Fibroblast of villous mesenchyme (primary cell): ENCODE results near the gene CHRM1. TPM values are rescaled to one million over a fixed set of nuclear protein-coding genes. Genes with fewer than 3 reads are reported as not detected.

ENCODE experiments used
- DNase-seq: peaks from one replicate; pipeline ENCODE4 v3.0.0-alpha.2; 2010; ENCODE audit warnings: low read depth
- H3K4me3 ChIP-seq: 2 replicates; pipeline ENCODE4 v1.5.1; 2011; ENCODE audit warnings: low read depth, mild to moderate bottlenecking, low read length
- CTCF ChIP-seq: IDR thresholded peaks from 2 replicates; pipeline ENCODE4 v1.5.1; 2012; ENCODE audit warnings: low read depth, mild to moderate bottlenecking, low read length; ENCODE audit not compliant: insufficient read depth
- total RNA-seq: library from RNA; depleted of rRNA; stranded (reverse); fragments of >200 nt; gene quantifications from 2 replicates; pipeline ENCODE4 v1.2.3, GENCODE V29; 2012

CHRM1 gene
- total RNA-seq, 1 donor: not detected

GRCh38 chr11:62925745-62926679 is 4.8 kb upstream of the CHRM1 start:
- peak overlapping the region; percentile 17 for H3K4me3 ChIP-seq
- TF ChIP-seq CTCF: no peak
- no peak for DNase-seq

GRCh38 chr11:62925308-62925707 is 4.1 kb upstream of the CHRM1 start:
- H3K4me3 ChIP-seq: no peak overlapping the region
- DNase-seq: no peak
- TF ChIP-seq CTCF: no peak

GRCh38 chr11:62923601-62924411 is 2.6 kb upstream of the CHRM1 start:
- no peak overlapping the region for H3K4me3 ChIP-seq
- TF ChIP-seq CTCF: no peak
- no peak for DNase-seq

GRCh38 chr11:62922653-62923431 is 1.7 kb upstream of the CHRM1 start:
- H3K4me3 ChIP-seq: no peak overlapping the region
- TF ChIP-seq CTCF: peak; percentile 44
- DNase-seq: no peak

GRCh38 chr11:62922189-62922589 is 1.0 kb upstream of the CHRM1 start:
- DNase-seq: no peak
- H3K4me3 ChIP-seq: no peak overlapping the region
- TF ChIP-seq CTCF: no peak

- no peak for TF ChIP-seq CTCF
- no peak overlapping the region for H3K4me3 ChIP-seq
- DNase-seq: no peak
These were observed 518 bp upstream of the CHRM1 start for GRCh38 chr11:62921573-62922188.
